Heart left ventricle (tissue), 13 donors: ENCODE results near the gene ICE1.

Experiments
- CTCF ChIP-seq, 12 donors: fragments of 200-600 bp; sonication (generic) in 4 of 12; IDR thresholded peaks; one replicate each; pipeline versions ENCODE4 v1.5.0 to v1.8.0; 2018 to 2022; ENCODE audit warnings: antibody characterized with exemption in 12 of 12, mild to moderate bottlenecking in 5 of 12
- POLR2A ChIP-seq, 2 donors: fragments of 450-650 bp; IDR thresholded peaks; one replicate each; pipeline ENCODE4 v1.6.1; 2017; ENCODE audit warnings: antibody characterized with exemption in 2 of 2, mild to moderate bottlenecking in 2 of 2, moderate library complexity in 2 of 2
- donor health status: ischemic (EF 13 %, LVEDD 7.1; RV severe dilation, severe dysfunction).
- donor health status: DM: no; HTN: yes; CAD: no.
- donor health status: DM: no; HTN: no; CAD: no.
- donor health status: ischemic (EF 25% LVEDD 6.9; RV normal size, moderate dysfunction).
- donor health status: ischemic (EF 25% LVEDD 5.7; RV mildly dilated, moderate dysfunction).
- donor health status: ischemic (EF 35%, LVEDD 5.7; RV mildly dilated, moderate dysfunction).
- donor health status: nonischemic (EF 11% LVEDD 7.7; RV severe dilation, severe dysfunction).
- donor health status: DM: yes; HTN: yes; CAD: no.
- donor health status: PGD.
- donor health status: ischemic (EF 29% LVEDD 5.4; RV normal size, mild dysfunction).
- donor health status: nonischemic (EF 23%, LVEDD 6.1; RV moderate dilation, normal function).

GRCh38 chr5:5487585-5488360 is 65.3 kb downstream of the ICE1 start:
- TF ChIP-seq POLR2A (IDR thresholded peaks at IDR 0.05), result no peak
- no peak for TF ChIP-seq CTCF (IDR thresholded peaks at IDR 0.05)
